Activated T-cell treated with anti-CD3 and anti-CD28 coated beads, Interleukin-2, amount 50 U/mL, for 4 hours (primary cell): ENCODE measurements around the gene NCOA4. TPM values are rescaled to one million over a fixed set of nuclear protein-coding genes. Genes with fewer than 3 reads are reported as not detected.
"Not testable (repeated sequence)": the region's sequence is repeated elsewhere in the genome, so short reads cannot be mapped to it uniquely, and the experiment has no call there.

Source experiments
- ATAC-seq, 2 donors: fragments of 200-7000 bp; cut with Tn5 transposase; one replicate each; pipeline ENCODE4 v1.10.0; 2021
- DNase-seq: peaks from one replicate; pipeline ENCODE4 v3.0.0-alpha.2; 2020
- H3K27me3 Mint-ChIP-seq: one replicate; pipeline ENCODE4 v1.8.0; 2021; ENCODE audit warnings: low read depth, mixed read lengths
- H3K36me3 Mint-ChIP-seq: one replicate; pipeline ENCODE4 v1.8.0; 2022; ENCODE audit warnings: mixed read lengths; ENCODE audit not compliant: insufficient read depth
- H3K4me1 Mint-ChIP-seq: one replicate; pipeline ENCODE4 v1.8.0; 2021; ENCODE audit warnings: low read depth, mixed read lengths
- H3K4me3 Mint-ChIP-seq: one replicate; pipeline ENCODE4 v1.8.0; 2021; ENCODE audit warnings: mild to moderate bottlenecking, moderate library complexity, mixed read lengths
- H3K9me3 Mint-ChIP-seq: one replicate; pipeline ENCODE4 v1.8.0; 2021; ENCODE audit warnings: mixed read lengths
- total RNA-seq, 3 donors: library from RNA; stranded (reverse); gene quantifications; one replicate each; pipeline ENCODE4 v1.2.1, GENCODE V29; 2021

Gene NCOA4
- total RNA-seq, 3 donors from 2014 or later = 83.3 to 90.7 (median 89.1) TPM

DNA sequence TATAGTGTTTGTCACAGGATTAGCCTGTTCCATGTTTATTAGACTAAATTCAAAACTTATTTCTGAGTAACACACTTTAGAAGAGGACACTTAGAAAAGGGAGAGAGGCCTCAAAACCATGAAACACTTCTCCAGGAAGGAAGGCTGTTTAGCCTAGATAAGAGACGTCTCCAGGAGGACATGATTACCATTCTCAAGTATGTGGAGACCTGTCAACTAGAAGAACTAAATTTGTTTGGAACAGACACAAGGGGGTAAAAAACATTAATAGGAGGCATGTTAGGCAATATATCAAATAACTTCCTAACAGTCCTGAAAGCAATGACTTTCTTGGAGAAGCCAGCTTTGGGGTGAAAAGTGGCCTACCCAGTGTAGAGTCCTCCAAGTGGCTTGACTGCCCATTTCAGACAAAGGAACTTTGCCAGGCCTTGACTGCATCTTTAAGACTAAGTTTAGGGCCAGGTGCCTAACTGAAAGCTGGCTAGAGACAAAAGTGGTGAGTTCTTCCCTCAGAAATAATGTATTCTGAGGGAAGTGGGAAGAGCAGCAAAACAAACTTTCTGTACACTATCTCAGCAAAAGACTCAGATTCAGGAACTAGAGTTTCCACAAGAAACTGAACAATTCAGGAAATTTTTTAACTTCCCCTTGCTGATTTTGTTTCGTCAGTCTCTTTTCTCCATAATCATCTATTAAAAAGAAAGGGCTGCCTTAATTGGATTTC, 11.8 kb downstream of the NCOA4 start:
- Mint-ChIP-seq H3K4me1 (peaks cover 58% of the 10 kb centered on the region), H3K36me3 (peaks cover 10% of the 10 kb centered on the region), H3K27me3 (no peaks in the 10 kb centered on the region), H3K4me3 (no peak overlapping the region), H3K9me3 (no peaks in the 10 kb centered on the region)
- ATAC-seq (no peak), DNase-seq (no peak)

DNA sequence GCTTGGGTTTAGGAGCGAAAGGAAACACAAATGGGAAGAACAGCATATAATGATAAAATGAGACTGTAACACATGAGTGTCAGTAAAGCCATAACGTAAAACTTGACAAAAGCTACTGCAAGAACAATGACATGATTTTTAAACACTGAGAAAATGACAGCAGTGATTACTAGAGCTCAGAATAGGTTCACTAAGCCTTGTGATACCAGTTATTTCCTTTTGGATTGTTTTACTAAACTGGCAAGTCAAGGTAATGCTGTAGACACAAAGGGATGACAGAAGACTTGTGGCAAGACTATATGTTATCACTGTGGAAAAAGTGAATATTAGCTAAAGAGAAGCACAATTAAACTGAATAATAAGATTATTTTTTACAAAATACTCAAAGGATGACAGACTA, 12.7 kb downstream of the NCOA4 start:
- ATAC-seq (no peak), DNase-seq (no peak)
- Mint-ChIP-seq H3K36me3 (peaks cover 10% of the 10 kb centered on the region), H3K9me3 (no peaks in the 10 kb centered on the region), H3K4me3 (no peak overlapping the region), H3K27me3 (no peaks in the 10 kb centered on the region), H3K4me1 (peaks cover 52% of the 10 kb centered on the region)

DNA sequence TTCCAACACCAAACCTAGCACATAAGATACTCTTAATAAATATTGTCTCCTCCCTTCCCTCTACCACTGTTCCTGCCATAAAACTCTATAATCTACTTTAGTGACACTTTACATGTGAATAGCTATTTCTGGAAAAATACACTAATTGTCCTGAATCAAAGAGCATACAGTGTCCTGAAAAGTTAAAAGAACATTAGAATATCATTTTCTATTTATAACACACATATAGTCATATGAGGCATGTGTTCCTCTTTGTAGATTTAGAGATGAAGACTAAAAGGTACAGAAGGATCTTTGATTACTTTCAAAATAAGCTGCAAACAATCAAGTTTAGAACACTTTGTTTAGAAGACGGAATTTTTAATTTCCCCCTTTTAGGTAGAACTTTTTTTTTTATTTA, 13.6 kb downstream of the NCOA4 start:
- no peaks in the 10 kb centered on the region for H3K9me3 Mint-ChIP-seq
- no peak overlapping the region for H3K4me3 Mint-ChIP-seq
- peaks cover 49% of the 10 kb centered on the region for H3K4me1 Mint-ChIP-seq
- H3K36me3 Mint-ChIP-seq = peaks cover 14% of the 10 kb centered on the region
- ATAC-seq = no peak
- no peaks in the 10 kb centered on the region for H3K27me3 Mint-ChIP-seq
- DNase-seq = no peak

DNA sequence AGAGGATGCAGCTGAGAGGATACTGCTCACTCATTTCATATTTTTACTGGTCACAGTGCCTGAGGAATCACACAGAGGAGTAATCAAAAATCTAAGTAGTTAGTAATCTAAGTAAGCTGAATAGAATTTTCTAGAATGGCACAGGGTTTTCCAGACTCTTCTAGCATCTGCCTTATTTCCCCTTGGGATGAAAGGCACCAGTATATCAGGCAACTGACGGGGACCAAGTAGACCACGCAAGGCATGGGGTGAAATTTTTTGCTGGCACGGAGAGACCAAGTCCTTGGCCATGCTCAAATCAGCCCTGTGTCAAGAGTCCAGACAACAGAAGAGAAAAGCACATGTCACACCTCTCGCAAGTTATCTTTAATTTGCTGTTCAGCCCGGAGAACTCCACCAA, 14.2 kb downstream of the NCOA4 start:
- H3K4me1 Mint-ChIP-seq = peaks cover 44% of the 10 kb centered on the region
- no peak overlapping the region for H3K4me3 Mint-ChIP-seq
- H3K9me3 Mint-ChIP-seq = no peaks in the 10 kb centered on the region
- H3K36me3 Mint-ChIP-seq = peaks cover 14% of the 10 kb centered on the region
- H3K27me3 Mint-ChIP-seq = no peaks in the 10 kb centered on the region
- no peak for ATAC-seq
- DNase-seq = no peak

GRCh38 chr10:46014683-46015405, 15.6 kb downstream of the NCOA4 start:
- Mint-ChIP-seq H3K27me3 (no peaks in the 10 kb centered on the region), H3K36me3 (peaks cover 23% of the 10 kb centered on the region), H3K4me3 (no peak overlapping the region), H3K9me3 (no peaks in the 10 kb centered on the region), H3K4me1 (peaks cover 33% of the 10 kb centered on the region)
- ATAC-seq (peak in 1 of 2 donors; percentile 18), DNase-seq (no peak)

- peaks cover 27% of the 10 kb centered on the region for H3K4me1 Mint-ChIP-seq
- peaks cover 24% of the 10 kb centered on the region for H3K36me3 Mint-ChIP-seq
- no peaks in the 10 kb centered on the region for H3K9me3 Mint-ChIP-seq
- ATAC-seq (no peak), DNase-seq (no peak)
- no peaks in the 10 kb centered on the region for H3K27me3 Mint-ChIP-seq
- no peak overlapping the region for H3K4me3 Mint-ChIP-seq
These were observed 16.2 kb downstream of the NCOA4 start for GRCh38 chr10:46014206-46014605.

GRCh38 chr10:46012746-46013145, 17.7 kb downstream of the NCOA4 start:
- no peak for DNase-seq
- H3K9me3 Mint-ChIP-seq = no peaks in the 10 kb centered on the region
- peaks cover 33% of the 10 kb centered on the region for H3K36me3 Mint-ChIP-seq
- ATAC-seq = no peak
- H3K4me3 Mint-ChIP-seq = no peak overlapping the region
- peaks cover 13% of the 10 kb centered on the region for H3K4me1 Mint-ChIP-seq
- H3K27me3 Mint-ChIP-seq = no peaks in the 10 kb centered on the region

DNA sequence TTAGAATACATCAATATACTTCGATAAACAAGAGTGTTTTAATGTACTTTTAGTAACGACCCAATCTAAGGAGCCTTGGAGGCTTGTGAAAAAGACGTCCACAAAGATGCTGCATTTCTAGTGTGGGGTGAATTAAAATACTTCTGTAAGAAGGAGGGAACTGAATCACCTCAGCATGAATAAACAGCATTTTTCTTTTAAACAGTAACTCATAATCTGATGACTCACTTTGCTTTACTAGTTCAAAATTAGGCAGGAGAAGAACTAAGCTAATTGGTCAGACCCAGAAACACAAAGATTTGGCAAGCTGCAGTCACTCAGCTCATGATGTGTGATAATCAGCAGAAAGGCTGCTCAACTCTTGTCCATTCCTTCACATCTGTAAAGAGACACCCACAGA, 24.2 kb downstream of the NCOA4 start:
- Mint-ChIP-seq H3K4me3 (no peak overlapping the region), H3K4me1 (no peaks in the 10 kb centered on the region), H3K27me3 (no peaks in the 10 kb centered on the region), H3K36me3 (peaks cover 37% of the 10 kb centered on the region), H3K9me3 (no peaks in the 10 kb centered on the region)
- DNase-seq = no peak
- no peak for ATAC-seq

GRCh38 chr10:46005383-46005782, 25.0 kb downstream of the NCOA4 start:
- no peaks in the 10 kb centered on the region for H3K4me1 Mint-ChIP-seq
- no peaks in the 10 kb centered on the region for H3K27me3 Mint-ChIP-seq
- ATAC-seq (no peak), DNase-seq (no peak)
- no peak overlapping the region for H3K4me3 Mint-ChIP-seq
- no peaks in the 10 kb centered on the region for H3K9me3 Mint-ChIP-seq
- H3K36me3 Mint-ChIP-seq = peaks cover 34% of the 10 kb centered on the region

DNA sequence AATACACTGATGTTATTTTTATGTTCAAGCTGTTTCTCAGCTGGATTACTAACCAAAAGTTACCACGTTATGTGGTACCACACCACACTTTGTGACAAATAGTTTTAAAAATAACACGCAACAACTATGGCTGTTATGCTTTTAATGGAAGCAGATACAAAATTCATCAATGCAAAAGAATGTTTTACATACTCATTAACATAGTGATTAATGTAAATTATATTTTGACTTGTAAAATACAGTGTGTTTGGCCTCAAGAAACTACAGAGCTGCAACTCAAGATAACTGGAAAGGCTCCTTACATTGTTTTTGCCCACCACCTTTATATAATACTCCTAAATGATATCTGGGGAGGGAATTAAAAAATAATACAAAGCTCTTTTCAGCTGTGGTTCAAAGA, 25.5 kb downstream of the NCOA4 start:
- no peak overlapping the region for H3K4me3 Mint-ChIP-seq
- no peaks in the 10 kb centered on the region for H3K9me3 Mint-ChIP-seq
- DNase-seq (no peak), ATAC-seq (no peak)
- H3K36me3 Mint-ChIP-seq = peaks cover 32% of the 10 kb centered on the region
- H3K27me3 Mint-ChIP-seq = no peaks in the 10 kb centered on the region
- no peaks in the 10 kb centered on the region for H3K4me1 Mint-ChIP-seq

- no peak overlapping the region for H3K4me3 Mint-ChIP-seq
- ATAC-seq (no peak), DNase-seq (no peak)
- peaks cover 8% of the 10 kb centered on the region for H3K9me3 Mint-ChIP-seq
- peaks cover 36% of the 10 kb centered on the region for H3K36me3 Mint-ChIP-seq
- no peaks in the 10 kb centered on the region for H3K27me3 Mint-ChIP-seq
- peaks cover 1% of the 10 kb centered on the region for H3K4me1 Mint-ChIP-seq
These were observed 27.3 kb downstream of the NCOA4 start for GRCh38 chr10:46002916-46003693.

DNA sequence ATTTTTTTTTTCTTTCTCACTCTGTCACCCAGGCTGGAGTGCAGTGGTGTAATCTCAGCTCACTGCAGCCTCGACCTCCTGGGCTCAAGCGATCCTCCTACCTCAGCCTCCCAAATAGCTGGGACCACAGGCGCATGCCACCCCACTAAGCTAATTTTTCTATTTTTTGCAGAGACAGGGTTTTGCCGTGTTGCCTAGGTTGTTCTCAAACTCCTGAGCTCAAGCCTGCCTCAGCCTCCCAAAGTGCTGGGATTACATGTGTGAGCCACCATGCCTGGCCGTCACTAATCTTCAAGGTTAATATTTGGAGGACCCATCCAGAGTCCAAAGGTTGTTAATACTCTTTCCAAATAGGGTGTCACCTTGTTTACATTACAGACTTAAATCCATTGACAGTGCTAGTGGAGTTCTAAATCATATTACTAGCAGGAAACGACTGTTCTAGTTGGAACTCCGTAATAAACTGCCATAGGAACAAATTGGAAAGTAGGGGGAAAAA, 28.2 kb downstream of the NCOA4 start:
- ATAC-seq, DNase-seq, H3K27me3 Mint-ChIP-seq, H3K4me3 Mint-ChIP-seq, H3K9me3 Mint-ChIP-seq, H3K4me1 Mint-ChIP-seq: not testable (repeated sequence)
- peaks cover 38% of the 10 kb centered on the region for H3K36me3 Mint-ChIP-seq

DNA sequence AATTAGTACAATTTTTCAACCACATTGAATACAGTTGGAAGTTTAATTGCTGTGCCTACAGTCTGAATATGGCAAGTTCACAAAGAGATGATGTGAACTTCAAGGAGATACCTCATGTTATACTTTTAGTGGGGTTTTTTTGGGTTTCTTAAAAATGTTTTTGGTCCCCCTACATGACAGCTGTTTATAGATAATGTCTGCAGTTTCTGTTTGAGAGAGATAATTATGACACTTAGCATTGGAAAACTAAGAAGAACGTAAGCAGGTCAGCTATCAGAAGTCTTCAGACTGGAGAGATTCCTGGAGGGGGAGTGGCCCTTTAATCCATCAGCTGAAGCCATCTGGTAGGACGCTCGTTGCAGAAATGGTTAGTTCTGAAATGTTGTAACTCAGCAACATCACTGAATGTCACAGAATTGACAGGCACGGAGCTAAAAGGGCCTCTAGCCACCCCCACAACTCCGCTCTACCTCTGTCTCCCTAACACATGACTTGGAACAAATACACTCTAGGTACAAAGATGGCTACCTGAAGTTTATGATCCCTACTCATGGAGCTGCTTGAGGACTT, 29.2 kb downstream of the NCOA4 start:
- DNase-seq = no peak
- no peak overlapping the region for H3K4me3 Mint-ChIP-seq
- no peaks in the 10 kb centered on the region for H3K27me3 Mint-ChIP-seq
- no peak for ATAC-seq
- peaks cover 40% of the 10 kb centered on the region for H3K36me3 Mint-ChIP-seq
- H3K4me1 Mint-ChIP-seq = peaks cover 1% of the 10 kb centered on the region
- peaks cover 8% of the 10 kb centered on the region for H3K9me3 Mint-ChIP-seq

GRCh38 chr10:46000538-46000937, 29.9 kb downstream of the NCOA4 start:
- peaks cover 1% of the 10 kb centered on the region for H3K4me1 Mint-ChIP-seq
- DNase-seq (no peak), ATAC-seq (no peak)
- H3K4me3 Mint-ChIP-seq = no peak overlapping the region
- H3K9me3 Mint-ChIP-seq = peaks cover 8% of the 10 kb centered on the region
- H3K36me3 Mint-ChIP-seq = peaks cover 39% of the 10 kb centered on the region
- no peaks in the 10 kb centered on the region for H3K27me3 Mint-ChIP-seq
